Activated T-cell treated with anti-CD3 and anti-CD28 coated beads, Interleukin-2, amount 50 U/mL, for 72 hours (primary cell): ENCODE data around the gene KLK7. TPM values are rescaled to one million over a fixed set of nuclear protein-coding genes. Genes with fewer than 3 reads are reported as not detected.

ENCODE experiments used
- ATAC-seq, 2 donors: fragments of 150-1000 bp; cut with Tn5 transposase; replicated peaks in 1 of 2; 2 replicates each; pipeline ENCODE4 v1.10.0; 2021; ENCODE audit warnings: moderate library complexity in 2 of 2, mild to moderate bottlenecking in 1 of 2
- DNase-seq, 2 donors: peaks; one replicate each; pipeline ENCODE4 v3.0.0; 2021 to 2022; ENCODE audit warnings: mixed read lengths in 1 of 2
- H3K27ac Mint-ChIP-seq: one replicate; pipeline ENCODE4 v1.8.0; 2022; ENCODE audit warnings: mild to moderate bottlenecking, moderate library complexity, mixed read lengths
- H3K27me3 Mint-ChIP-seq: one replicate; pipeline ENCODE4 v1.8.0; 2022; ENCODE audit warnings: low read depth, mixed read lengths
- H3K36me3 Mint-ChIP-seq, 2 donors: one replicate each; pipeline ENCODE4 v1.8.0; 2022; ENCODE audit warnings: mixed read lengths in 2 of 2, mild to moderate bottlenecking in 1 of 2; ENCODE audit not compliant: insufficient read depth in 2 of 2
- H3K4me1 Mint-ChIP-seq: one replicate; pipeline ENCODE4 v1.8.0; 2022; ENCODE audit warnings: low read depth, mixed read lengths
- H3K4me3 Mint-ChIP-seq, 2 donors: one replicate each; pipeline ENCODE4 v1.8.0; 2022; ENCODE audit warnings: mild to moderate bottlenecking in 2 of 2, mixed read lengths in 2 of 2, moderate library complexity in 2 of 2
- H3K9me3 Mint-ChIP-seq, 2 donors: one replicate each; pipeline ENCODE4 v1.8.0; 2022; ENCODE audit warnings: mixed read lengths in 2 of 2
- total RNA-seq, 2 donors: library from RNA; stranded (reverse); gene quantifications; one replicate each; pipeline ENCODE4 v1.2.3, GENCODE V29; 2022

The KLK7 gene
- total RNA-seq, 2 donors from 2014 or later, result not detected

GRCh38 chr19:50963381-50963780 lies 20.3 kb downstream of the KLK7 start:
- Mint-ChIP-seq H3K36me3 (peaks cover 0 to 3% of the 10 kb centered on the region in 2 donors), H3K9me3 (peaks cover 13 to 19% of the 10 kb centered on the region in 2 donors), H3K27ac (no peak overlapping the region), H3K27me3 (peaks cover 36% of the 10 kb centered on the region), H3K4me3 (no peak overlapping the region), H3K4me1 (no peaks in the 10 kb centered on the region)
- no peak for DNase-seq
- ATAC-seq, result no peak

- Mint-ChIP-seq H3K27ac (no peak overlapping the region), H3K9me3 (peaks cover 13 to 19% of the 10 kb centered on the region in 2 donors), H3K4me3 (no peak overlapping the region), H3K27me3 (peaks cover 34% of the 10 kb centered on the region), H3K36me3 (peaks cover 0 to 3% of the 10 kb centered on the region in 2 donors), H3K4me1 (no peaks in the 10 kb centered on the region)
- ATAC-seq (no peak), DNase-seq (no peak)
Observed at GRCh38 chr19:50962245-50962644, 21.5 kb downstream of the KLK7 start.

DNA sequence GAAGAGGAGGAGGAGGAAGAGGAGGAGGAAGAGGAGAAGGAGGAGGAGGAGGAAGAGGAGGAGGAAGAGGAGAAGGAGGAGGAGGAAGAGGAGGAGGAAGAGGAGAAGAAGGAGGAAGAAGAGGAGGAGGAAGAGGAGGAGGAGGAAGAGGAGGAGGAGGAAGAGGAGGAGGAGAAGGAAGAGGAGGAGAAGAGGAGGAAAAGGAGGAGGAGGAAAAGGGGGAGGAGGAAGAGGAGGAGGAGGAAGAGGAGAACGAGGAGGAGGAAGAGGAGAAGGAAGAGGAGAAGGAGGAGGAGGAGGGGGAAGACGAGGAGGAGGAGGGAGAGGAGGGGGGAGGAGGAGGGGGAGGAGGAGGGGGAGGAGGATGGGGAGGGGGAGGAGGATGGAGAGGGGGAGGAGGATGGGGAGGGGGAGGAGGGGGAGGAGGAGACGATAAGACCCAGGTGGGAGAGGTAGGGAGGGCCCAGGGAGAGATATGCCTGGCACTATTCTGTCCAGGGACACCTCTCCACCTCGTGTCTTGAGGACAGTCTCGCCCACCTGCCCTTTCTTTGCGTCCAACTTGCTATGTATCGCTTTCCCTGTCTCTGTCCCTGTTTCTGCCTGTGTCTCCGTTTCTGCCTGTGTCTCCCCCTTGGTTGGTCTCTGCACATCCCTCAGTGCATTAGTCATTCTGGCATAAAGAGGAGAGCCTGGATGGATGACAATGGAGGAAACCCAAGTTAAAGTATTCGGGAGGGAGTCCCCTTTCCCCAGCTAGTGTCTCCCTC lies 23.8 kb downstream of the KLK7 start:
- H3K4me1 Mint-ChIP-seq, result no peaks in the 10 kb centered on the region
- no peak overlapping the region for H3K4me3 Mint-ChIP-seq
- H3K36me3 Mint-ChIP-seq, result peaks cover 0 to 3% of the 10 kb centered on the region in 2 donors
- DNase-seq (no peak), ATAC-seq (no peak)
- H3K27me3 Mint-ChIP-seq, result peaks cover 32% of the 10 kb centered on the region
- H3K27ac Mint-ChIP-seq, result no peak overlapping the region
- H3K9me3 Mint-ChIP-seq, result peaks cover 13 to 19% of the 10 kb centered on the region in 2 donors

GRCh38 chr19:50957587-50957986 lies 26.1 kb downstream of the KLK7 start:
- Mint-ChIP-seq H3K4me3 (no peak overlapping the region), H3K27me3 (peaks cover 41% of the 10 kb centered on the region), H3K27ac (no peak overlapping the region), H3K4me1 (no peaks in the 10 kb centered on the region), H3K36me3 (peaks cover 0 to 3% of the 10 kb centered on the region in 2 donors), H3K9me3 (peaks cover 9 to 10% of the 10 kb centered on the region in 2 donors)
- ATAC-seq, result no peak
- no peak for DNase-seq

DNA sequence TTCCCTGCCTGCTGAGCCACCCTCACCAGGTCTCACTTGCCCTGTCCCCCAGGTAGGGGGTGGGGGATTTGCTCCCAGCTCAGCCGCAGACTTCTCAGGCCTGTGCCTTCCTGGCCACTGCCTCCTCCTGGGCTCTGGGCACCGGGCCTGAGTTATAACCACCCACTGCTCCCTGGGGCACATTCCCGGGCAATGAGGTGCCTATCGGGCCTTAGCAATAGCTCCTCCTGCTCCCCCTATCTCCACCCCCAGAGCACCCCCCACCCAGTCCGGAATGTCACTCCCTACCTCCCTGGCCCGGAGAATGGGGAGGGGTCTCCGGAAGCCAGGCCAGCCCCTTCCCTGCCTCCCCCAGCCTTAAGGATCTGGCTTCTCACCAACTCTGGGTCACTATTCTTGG lies 30.8 kb downstream of the KLK7 start, which contains the start of gene KLK5:
Gene KLK5 (minus strand): TSS at position 129 of the 400 bp plus-strand sequence. CDS start 381 bp downstream, outside the sequence.
- Mint-ChIP-seq H3K27ac (no peak within 1 kb of the TSS), H3K4me1 (no peaks in the 10 kb centered on the region), H3K36me3 (no peaks in the 10 kb centered on the region), H3K4me3 (no peak within 1 kb of the TSS), H3K27me3 (peaks cover 38% of the 10 kb centered on the region), H3K9me3 (no peaks in the 10 kb centered on the region)
- ATAC-seq (no peak), DNase-seq (no peak)

GRCh38 chr19:50949861-50950260 lies 33.9 kb downstream of the KLK7 start:
- Mint-ChIP-seq H3K4me3 (no peak overlapping the region), H3K27ac (no peak overlapping the region), H3K36me3 (no peaks in the 10 kb centered on the region), H3K27me3 (peaks cover 27% of the 10 kb centered on the region), H3K9me3 (no peaks in the 10 kb centered on the region), H3K4me1 (no peaks in the 10 kb centered on the region)
- no peak for ATAC-seq
- no peak for DNase-seq

- Mint-ChIP-seq H3K36me3 (no peaks in the 10 kb centered on the region), H3K27ac (no peak overlapping the region), H3K4me3 (no peak overlapping the region), H3K4me1 (no peaks in the 10 kb centered on the region), H3K27me3 (peaks cover 24% of the 10 kb centered on the region), H3K9me3 (no peaks in the 10 kb centered on the region)
- no peak for DNase-seq
- ATAC-seq, result no peak
Observed at GRCh38 chr19:50947123-50947522, 36.6 kb downstream of the KLK7 start.

DNA sequence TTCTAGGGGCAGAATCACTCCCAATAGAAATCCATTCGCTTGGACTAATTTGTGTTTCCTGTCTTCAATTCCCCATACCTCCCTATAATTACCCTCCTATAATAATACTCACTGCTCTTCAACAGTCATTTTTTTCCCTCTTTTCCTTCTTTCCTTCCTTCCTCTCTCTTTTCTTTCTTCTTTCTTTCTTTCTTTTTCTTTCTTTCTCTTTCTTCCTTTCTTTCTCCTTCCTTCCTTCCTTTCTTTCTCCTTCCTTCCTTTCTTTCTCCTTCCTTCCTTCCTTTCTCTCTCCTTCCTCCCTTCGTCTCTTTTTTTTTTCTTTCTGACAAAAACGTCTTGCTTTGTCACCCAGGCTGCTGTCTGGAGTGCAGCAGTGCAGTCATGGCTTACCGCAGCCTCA lies 38.9 kb downstream of the KLK7 start:
- no peaks in the 10 kb centered on the region for H3K36me3 Mint-ChIP-seq
- H3K4me3 Mint-ChIP-seq, result no peak overlapping the region
- peaks cover 25% of the 10 kb centered on the region for H3K27me3 Mint-ChIP-seq
- H3K27ac Mint-ChIP-seq, result no peak overlapping the region
- no peaks in the 10 kb centered on the region for H3K4me1 Mint-ChIP-seq
- ATAC-seq, result no peak
- no peaks in the 10 kb centered on the region for H3K9me3 Mint-ChIP-seq
- no peak for DNase-seq

- ATAC-seq (no peak), DNase-seq (no peak)
- Mint-ChIP-seq H3K27me3 (peaks cover 18% of the 10 kb centered on the region), H3K4me3 (no peak overlapping the region), H3K9me3 (no peaks in the 10 kb centered on the region), H3K36me3 (no peaks in the 10 kb centered on the region), H3K27ac (no peak overlapping the region), H3K4me1 (no peaks in the 10 kb centered on the region)
Observed at GRCh38 chr19:50943074-50943828, 40.5 kb downstream of the KLK7 start.

DNA sequence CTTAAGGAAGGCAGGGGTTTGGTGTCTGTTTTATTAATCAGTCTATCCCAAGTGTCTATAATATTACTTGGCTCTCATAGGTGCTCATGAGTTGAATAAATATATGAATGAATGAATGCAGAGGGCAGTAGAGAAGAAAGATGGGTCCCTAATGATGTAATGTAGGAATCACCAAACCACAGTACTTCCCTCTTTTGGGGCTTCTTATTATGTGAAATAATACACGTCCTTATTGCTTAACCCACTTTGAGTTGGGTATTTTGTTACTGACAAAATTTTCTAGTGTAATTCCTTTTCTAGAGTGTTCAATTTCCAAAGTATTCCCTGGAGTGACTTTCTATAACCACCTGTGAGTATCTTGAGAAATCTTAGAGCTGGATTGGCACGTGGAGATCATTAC lies 44.1 kb downstream of the KLK7 start:
- no peak overlapping the region for H3K4me3 Mint-ChIP-seq
- no peak for DNase-seq
- no peaks in the 10 kb centered on the region for H3K9me3 Mint-ChIP-seq
- H3K27me3 Mint-ChIP-seq, result peaks cover 15% of the 10 kb centered on the region
- H3K27ac Mint-ChIP-seq, result no peak overlapping the region
- no peak for ATAC-seq
- no peaks in the 10 kb centered on the region for H3K36me3 Mint-ChIP-seq
- H3K4me1 Mint-ChIP-seq, result no peaks in the 10 kb centered on the region

- H3K36me3 Mint-ChIP-seq, result no peaks in the 10 kb centered on the region
- H3K27me3 Mint-ChIP-seq, result peaks cover 38% of the 10 kb centered on the region
- ATAC-seq, result no peak
- no peaks in the 10 kb centered on the region for H3K9me3 Mint-ChIP-seq
- H3K4me3 Mint-ChIP-seq, result no peak overlapping the region
- DNase-seq, result no peak
- no peak overlapping the region for H3K27ac Mint-ChIP-seq
- H3K4me1 Mint-ChIP-seq, result peaks cover 6% of the 10 kb centered on the region
Observed at GRCh38 chr19:50933640-50934039, 50.1 kb downstream of the KLK7 start.

DNA sequence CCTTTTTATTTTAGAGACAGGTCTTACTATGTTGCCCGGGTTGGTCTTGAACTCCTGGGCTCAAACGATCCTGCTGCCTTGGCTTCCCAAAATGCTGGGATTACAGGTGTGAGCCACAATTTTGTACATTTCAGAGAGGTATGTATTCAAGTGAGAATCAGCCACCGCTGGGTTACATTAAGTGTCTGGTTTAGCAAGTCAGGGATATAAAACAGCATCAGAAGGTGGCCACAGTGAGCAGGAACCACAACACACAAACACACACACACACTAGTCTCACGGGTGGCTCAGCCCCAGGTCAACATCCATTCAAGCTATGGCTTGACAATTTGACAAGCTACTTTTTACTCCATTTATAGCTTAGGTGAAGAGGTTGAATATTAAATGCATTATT lies 51.0 kb downstream of the KLK7 start:
- Mint-ChIP-seq H3K4me3 (no peak overlapping the region), H3K27me3 (peaks cover 44% of the 10 kb centered on the region), H3K27ac (no peak overlapping the region), H3K4me1 (peaks cover 6% of the 10 kb centered on the region), H3K9me3 (no peaks in the 10 kb centered on the region), H3K36me3 (no peaks in the 10 kb centered on the region)
- ATAC-seq, result no peak
- DNase-seq, result no peak

DNA sequence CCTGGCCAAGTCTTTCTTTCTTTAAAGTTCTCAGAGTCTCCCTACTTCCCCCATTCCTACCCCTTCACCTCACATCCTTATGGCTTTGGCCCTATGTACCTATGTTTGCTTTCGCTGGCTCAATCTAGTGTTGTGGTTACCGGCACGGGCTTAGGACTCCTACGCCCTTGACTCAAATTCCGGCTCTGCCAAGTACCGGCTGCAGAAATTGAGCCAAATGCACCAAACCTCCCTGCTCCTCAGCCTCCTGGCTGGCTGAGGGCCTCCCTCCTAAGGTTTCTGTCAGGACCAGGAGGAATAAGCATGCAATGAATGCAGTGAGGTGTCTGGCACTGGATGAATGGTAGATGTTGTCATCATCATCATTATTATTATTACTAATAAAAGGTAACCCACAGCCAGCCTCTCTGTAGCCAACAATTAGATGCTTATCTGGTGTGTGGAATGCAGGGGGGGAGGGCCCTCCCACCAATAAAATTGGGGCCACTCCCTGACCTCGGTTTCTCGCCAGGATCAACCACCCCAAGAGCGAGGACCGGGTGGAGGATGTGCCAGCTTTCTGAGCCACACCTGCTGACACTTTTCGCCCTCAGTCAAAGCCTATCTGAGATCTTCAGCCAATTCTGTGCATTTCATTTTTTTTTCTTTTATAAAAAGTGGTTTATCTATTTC lies 51.6 kb downstream of the KLK7 start:
- peaks cover 6% of the 10 kb centered on the region for H3K4me1 Mint-ChIP-seq
- H3K9me3 Mint-ChIP-seq, result no peaks in the 10 kb centered on the region
- DNase-seq (no peak), ATAC-seq (no peak)
- no peak overlapping the region for H3K27ac Mint-ChIP-seq
- peaks cover 49% of the 10 kb centered on the region for H3K27me3 Mint-ChIP-seq
- no peaks in the 10 kb centered on the region for H3K36me3 Mint-ChIP-seq
- no peak overlapping the region for H3K4me3 Mint-ChIP-seq
